Measurements from ENCODE around the gene NTM. TPM values are rescaled to one million over a fixed set of nuclear protein-coding genes. Genes with fewer than 3 reads are reported as not detected.
"Not testable (repeated sequence)": the region's sequence is repeated elsewhere in the genome, so short reads cannot be mapped to it uniquely, and the experiment has no call there.

The NTM gene
- total RNA-seq, 1 donor from 2014 or later: 158 TPM

DNA sequence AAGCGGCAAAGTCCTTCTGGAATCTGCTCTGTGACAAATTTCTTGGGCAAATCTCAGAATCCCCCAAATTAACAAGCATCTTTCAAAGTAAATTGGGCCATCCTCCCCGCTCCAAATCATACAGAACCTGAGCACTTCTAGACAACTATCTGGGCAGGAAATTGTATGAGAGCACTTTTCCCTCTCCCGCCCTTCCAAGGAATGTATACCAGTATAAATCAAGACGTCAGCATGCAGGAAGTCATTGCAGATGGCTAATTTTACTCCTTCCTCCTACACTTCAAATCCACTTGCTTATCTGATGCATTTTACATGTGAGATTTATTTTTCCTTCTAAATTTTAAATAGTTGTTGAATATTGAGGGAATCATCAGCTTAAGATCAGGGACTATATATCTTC, 52.1 kb downstream of the NTM start:
- DNase-seq: no peak

DNA sequence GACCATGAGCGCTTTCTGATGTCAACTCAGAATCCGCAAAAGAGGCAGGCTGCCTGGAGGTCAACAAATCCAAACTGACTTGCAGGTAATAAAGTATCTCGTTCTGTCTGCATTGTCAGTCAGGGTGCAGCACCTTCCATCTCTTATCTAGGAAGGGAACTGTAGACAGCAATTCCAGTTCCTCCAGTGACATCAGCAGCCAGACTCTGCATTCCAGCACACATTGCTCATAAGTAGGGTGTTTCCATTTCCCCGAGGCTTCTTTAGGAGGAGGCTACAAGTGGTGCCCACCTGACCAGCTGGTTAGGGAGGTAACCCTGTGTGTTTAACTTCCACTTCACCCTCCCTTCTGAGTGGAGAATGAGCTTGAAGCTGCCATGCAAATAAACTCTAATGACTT, 53.3 kb downstream of the NTM start:
- DNase-seq: no peak

DNA sequence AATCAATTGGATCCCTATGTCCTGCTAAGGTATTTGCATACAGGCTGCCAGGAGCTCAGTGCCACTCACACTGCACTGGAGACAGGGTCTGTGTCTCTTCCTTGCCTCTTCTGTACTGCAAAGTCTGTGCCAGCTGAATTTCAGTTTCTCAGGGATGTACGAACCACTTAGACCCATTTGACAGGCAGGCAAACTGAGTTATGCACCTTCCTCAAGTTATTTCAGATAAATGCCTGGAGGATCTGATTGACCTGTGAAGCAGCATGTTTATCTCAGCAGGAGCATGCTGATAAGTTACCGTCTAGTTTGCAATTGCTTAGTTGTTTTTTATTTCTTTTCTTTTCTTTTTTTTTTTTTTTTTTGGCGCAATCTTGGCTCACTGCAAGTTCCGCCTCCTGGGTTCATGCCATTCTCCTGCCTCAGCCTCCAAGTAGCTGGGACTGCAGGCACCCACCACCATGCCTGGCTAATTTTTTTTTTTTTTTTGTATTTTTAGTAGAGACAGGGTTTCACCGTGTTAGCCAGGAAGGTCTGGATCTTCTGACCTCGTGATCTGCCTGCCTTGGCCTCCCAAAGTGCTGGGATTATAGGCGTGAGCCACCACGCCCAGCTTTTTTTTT, 54.0 kb downstream of the NTM start:
- not testable (repeated sequence) for DNase-seq

DNA sequence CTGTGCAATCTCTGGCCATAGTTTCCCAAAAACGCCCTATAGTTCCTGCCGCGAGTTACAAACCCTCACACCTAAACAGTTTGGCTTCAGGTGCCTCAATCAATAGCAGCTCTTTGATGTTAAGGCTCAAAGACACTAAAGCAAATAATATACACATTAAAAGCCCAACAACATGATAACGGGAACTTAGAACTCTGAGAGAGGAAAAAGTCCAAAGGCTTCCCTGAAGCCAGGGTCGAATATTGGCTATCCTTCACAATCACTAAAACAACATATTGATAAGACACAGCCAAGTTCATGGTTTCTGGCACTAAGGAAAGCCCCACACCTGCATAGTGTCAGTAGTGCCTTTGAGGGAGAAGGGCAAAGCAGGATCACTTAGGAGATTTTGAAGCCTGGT, 54.9 kb downstream of the NTM start:
- no peak for DNase-seq

DNA sequence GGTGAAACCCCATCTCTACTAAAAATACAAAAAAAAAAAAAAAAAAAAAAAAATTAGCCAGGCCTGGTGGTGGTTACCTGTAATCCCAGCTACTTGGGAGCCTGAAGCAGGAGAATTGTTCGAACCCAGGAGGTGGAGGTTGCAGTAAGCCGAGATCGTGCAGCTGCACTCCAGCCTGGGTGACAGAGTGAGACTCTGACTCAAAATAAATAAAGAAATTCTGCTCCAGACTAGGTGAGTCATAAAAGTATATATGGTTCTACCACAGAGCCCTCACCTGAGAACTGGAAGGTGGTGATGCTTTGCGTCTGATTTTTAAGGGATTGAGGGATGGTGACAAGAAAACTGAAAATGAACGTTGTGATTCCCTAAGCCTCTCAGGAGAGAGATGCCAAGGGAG, 58.4 kb downstream of the NTM start:
- DNase-seq: no peak

DNA sequence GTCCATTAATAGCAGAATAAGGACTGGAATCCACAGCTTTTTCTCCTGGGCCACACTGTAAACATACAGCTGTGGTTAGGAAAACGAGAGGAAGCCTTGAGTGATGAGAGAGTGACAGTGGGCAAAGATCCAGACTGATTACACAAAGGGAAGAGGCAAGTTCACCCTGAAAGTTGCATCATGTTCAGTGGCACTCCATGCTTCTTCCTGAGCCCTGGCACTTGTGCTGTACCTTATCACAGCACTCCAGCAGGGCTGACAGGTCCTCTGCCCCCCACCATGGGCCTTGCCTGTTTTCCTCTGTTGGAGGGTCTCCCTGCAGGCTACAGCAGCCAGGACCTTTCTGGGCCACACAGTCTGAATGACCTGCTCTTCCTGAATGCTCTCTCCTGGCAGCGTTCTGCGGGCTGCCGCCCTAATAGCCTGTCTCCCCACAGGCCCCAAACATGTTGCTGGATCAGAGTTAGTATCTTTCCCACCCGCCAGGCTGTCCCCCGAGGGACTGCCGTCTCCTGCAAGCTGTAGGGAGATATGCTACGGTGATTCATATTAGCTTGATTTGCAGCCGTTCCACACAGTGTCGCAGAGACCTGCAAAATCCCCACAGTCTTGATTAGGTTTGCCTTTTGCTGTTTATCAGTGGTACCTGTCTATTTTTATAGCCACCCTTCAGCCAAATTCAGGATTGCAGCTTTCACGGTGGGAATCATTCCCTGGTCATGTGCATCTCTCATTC, 60.2 kb downstream of the NTM start:
- DNase-seq: no peak

DNA sequence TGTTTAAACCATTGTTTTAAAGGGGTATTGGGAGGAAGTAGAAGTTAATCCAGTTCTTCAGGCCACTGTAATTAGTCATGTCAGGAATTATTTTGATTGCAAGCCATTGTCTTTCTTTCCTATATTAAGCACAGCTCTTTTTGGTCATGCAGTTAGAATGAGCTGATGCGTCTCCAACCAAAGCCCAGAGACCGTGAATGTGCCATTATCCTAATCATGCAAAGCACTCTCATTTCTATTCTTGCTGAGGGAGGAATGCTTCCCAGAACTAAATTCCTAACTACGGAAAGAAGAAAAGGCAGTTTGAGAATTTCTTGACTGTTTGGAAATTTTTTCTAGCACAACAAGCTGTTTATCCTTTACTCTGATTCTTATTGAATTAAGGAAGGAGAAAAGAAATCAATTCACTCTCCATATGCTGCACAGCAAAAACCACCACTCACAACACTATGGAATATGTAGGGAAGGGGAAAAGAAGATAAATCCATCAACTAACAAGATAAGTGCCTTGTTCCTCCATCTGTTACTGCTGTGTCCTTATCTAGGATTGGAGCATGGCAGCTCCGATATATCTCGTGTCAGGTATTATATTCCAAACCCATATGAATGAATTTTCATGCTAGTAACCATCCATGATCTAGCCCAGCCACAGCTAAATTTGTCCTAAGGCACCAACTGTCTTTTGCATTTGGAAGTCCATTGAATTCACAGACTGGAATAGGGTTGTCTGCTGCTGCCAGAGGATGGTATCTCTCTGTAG, 70.8 kb downstream of the NTM start:
- no peak for DNase-seq

DNA sequence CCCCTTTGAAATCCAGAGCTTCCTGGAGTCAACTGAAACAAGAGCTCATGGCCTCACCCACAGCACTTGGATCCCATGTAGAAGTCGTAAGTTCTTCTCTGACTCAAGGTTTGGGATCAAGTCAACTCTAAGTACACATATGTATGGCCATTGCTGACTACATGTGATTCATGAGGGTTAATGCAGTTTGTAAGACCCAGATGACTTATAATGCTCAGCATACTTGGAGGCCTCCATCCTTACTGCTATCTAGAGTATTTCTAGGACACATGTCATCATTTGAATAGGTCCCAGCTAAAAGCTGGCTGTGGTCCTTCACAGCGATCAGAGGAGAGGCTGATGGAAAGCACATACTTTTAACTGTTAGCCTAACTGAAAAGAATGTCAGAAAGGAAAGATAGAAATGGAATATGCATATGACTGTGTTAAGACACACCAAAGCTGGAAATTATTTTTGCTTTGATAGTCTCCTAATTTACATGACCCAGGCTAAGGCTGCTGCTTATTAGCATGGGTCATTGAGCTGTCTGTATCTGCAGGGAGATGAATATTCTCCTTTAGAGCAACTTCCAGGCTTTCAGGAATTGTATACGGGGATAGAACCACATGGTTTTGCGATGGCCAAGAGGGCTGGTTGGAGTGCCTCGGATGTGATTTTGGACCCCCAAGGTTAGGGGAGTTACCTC, 76.3 kb downstream of the NTM start:
- DNase-seq: no peak

DNA sequence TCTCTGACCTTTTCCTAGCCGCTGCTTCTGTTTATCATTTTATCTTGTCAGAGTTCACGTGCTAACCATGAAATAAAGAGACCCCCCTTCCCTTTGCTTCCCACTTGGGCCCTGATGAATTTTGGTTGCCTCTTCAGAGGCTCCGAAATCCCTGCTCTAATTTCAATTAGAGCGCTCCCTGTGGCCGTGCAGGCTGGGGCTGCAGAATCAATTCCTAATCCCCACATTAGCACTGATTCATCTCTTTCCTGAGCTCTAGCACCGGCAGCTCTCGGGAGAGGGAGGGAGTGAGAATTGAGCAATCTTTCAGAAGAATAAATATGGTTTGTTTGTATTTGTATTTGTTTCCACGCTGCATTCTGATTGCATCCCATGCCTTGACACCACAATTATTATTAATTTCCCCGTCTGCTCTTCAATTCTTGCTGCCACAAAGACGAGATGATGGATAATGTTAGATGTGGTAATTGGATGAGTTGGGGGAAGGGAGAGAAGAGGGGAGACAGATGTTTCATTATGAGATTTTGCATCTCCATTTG, 76.9 kb downstream of the NTM start:
- no peak for DNase-seq

DNA sequence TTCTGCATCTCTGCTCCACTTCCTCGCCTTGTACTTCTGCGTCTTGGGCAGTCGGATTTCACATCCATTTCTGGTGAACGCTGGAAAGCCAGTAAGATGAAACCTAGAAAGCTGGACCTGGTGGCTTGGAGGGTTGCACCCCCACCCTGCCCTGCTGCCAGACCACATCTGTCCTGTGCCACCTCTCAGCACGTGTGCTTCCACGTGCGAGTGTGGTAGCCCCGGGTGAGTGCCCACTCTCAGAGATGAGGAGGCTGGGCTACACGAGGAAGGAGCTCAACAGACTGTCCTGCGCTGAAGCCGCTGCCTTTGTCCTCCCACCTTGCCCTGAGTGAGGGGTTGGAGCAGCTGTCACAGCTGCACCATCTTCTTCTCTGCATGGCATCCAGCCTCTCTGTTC, 77.5 kb downstream of the NTM start:
- DNase-seq: no peak

DNA sequence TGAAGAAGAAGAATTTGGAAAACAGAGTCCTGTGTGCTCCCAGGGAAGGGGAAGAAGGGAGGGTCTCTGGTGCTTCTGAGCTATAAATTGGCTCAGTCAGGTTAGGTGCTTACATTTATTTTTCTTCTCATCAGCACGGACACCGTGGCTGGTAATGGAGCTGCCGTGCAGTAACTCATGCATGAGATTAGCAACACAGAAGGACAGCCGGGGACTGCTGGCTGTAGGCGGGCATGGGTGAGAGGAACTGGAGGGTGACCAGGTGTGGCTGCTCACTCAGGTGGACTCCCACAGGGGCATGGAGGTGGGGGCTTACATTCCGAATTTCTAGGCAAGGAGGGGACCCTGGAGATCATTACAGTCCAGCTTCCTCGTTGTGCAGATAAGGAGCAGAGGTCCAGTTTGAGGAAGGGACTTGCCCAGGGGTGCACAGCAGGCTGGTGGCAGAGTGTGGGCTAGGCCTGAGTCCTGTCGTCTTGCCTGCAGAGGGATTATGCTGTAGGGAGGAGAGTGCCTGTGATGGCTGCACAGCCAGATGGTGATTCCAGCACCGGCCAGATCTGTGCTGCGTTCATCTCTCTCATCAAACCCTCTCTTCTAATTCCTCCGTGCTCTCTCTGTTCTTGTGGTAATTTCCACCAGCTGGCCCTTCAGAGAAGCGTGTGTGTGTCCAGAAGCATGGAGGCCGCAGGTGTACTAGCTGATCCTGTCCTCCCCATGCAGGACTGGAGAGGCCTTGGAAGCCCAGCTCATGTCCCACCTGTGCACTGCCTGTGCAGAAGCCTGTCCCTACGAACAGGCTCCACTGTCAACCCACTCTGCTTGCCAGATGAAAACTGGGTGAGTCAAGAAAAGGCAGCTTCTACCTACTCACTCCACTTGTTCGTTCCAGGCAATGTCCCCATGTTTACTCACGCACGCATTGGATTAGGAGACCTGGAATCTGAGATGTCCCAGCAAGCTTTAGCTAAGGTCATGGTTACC, 78.9 kb downstream of the NTM start:
- no peak for DNase-seq

DNA sequence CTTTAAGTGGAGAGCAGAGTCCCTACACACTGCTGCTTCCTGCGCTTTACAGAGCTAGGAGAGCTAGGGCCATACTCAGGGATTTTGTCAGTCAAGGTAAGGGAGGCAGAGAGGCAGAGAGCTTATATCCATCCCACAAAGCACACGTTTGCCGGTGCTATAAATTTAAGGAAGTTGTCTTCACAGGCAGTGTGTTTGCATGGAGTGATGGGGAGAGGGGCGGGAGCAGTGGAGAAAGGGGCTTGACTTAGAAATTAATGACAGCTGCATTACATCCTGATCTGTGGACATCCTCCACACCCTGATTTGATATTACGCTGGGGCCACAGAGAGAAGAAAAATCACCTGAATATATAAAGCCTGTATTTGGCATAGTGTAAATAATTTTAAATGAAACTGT, 84.1 kb downstream of the NTM start:
- DNase-seq: no peak

DNA sequence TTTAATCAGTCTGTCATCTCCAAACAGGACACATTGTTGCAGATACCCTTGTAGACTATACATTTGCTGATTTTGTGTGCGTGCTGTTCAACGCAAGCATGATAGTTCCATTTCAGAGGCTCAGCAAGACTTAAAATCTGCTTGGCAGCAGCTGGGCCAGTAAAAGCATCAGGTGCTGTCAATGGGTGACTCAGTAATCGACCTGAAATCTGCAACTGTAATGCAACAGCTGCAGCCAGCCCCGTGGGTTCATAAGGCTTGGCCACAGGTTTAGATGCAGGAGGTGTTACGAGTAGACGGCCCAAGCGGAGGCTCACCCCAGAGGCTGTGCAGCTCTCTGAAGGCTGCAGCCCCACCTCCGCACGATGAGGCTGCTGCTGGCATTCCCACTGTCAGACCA, 84.6 kb downstream of the NTM start:
- DNase-seq: no peak

DNA sequence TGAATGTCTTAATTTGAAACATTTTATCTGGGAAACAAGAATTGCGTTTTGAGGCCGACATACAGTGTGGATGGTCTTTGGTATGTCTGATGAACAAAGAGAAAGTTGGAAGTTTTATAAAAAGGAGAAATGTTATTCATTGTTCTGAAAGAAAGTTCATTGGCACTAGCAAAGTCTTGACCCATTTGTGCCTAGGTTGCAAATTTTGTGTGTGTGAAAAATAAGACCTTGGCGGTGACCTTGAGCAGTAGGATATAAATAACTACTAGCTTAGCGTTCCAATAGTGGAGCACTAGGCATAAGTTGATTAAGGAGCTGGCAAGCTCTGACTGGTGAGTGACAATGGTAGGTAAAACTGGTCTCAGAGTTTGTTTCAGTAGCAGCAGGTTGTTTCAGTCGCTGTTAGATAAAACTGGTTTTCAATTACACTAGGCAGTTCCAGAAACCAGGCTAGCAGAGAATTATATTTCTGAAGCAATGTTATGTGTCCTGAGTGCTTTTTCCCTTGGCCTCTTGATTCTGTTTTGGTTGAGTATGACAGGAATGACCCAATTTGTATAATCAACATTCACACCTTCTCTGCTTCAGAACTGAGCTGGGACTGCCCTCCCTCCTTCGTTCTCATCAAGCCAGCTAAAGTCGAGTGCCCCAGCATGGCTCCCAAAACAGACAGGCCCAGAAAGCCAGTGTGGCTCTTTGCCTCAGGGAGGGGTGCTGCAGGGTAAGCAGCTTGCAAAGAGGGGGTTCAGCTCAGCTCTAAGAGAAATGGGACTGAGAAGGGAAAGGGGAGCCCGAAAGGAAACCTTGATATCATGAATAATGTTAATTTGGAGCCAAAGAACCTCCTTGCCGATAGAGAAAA, 85.7 kb downstream of the NTM start:
- no peak for DNase-seq

DNA sequence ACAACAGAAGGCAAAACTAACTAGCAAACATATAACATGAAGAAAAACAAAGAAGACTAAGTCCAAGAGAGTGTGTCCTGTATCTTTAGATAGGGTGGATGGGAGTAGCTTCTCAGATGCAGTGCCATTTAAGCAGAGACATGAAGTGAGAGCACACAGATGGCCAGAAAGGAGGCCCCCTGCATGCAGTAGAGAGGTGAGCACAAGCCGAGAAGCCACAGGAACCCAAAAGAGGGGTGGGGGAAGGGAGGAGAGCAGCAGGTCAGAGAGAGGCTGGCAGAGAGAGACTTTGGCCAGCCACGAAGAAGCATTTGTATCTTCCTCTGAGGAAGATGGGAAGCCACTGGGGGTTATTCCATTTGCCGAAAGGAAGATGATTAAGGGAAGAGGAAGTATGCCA, 86.7 kb downstream of the NTM start:
- DNase-seq: no peak

DNA sequence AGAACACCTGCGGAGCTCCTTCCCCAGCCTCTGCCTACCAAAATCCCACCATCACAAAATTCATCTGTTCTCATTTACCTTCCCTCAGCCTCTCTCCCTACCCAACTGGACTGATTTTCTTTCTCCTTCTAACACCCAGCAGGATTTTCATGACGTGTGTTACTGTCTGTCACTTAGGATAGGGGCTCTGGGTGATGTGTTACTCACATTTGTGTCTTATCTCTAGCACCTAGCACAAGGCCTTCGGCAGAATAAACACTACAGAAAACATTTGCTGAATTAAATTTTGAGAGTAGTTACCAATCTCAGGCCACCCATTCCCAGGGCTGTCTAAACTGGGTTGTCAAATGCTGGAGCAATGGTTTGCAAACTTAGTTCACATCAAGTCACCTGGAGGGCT, 88.0 kb downstream of the NTM start:
- DNase-seq: no peak

DNA sequence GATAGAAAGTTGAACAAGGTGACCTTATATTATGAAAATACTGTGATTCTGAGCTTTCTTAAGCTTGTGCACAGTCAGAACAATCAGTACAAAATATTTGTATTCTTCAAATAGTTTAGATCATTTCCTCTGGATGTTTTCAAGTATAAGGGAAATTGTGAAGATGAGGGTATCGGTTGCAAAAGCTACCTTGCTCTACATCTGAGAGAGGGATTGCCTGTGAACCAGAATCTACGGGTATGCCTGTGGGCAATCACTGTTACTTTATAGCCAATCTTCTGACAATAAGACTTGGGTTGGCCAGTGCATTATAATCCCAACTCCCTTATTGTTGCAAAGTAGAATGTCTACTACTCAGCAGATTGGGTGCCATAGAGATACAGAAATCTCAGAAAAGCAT, 90.5 kb downstream of the NTM start:
- DNase-seq: no peak

DNA sequence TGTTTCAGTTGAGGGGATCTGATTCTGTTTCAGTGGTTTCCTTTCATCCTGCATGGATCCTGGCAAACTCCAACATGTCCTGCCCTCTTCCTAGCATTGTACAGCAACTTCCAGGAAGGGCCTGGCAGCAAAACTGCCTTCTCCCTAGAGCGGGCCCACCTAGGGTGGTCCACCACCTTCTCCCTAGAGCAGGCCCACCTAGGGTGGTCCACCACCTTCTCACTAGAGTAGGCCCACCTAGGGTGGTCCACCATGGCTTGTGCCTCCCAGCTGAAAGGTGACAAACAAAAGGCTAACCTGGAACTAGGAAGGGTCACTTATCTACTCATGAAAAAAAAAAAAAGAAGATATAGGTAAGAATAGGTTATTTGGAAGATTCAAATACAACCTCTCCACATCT, 92.2 kb downstream of the NTM start:
- DNase-seq: no peak

DNA sequence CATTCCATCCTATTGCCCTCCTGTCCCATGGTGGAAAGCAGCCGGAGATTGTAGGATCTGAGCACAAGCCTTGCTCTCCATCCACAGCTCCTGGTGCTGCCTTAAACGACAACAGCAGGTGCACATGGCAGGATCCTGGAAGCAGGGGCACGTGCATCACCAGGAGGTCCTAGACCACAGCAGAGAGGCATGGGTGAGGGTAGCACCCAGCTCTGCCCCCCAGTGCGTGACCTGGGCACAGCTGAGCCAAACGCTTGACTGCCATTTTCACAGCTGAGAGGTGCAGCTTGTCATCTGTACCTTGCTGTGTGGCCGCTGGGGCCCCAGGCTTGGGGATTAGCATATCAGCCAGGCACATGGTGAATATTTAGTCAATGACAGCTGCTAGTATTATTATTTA, 92.7 kb downstream of the NTM start:
- DNase-seq: no peak

DNA sequence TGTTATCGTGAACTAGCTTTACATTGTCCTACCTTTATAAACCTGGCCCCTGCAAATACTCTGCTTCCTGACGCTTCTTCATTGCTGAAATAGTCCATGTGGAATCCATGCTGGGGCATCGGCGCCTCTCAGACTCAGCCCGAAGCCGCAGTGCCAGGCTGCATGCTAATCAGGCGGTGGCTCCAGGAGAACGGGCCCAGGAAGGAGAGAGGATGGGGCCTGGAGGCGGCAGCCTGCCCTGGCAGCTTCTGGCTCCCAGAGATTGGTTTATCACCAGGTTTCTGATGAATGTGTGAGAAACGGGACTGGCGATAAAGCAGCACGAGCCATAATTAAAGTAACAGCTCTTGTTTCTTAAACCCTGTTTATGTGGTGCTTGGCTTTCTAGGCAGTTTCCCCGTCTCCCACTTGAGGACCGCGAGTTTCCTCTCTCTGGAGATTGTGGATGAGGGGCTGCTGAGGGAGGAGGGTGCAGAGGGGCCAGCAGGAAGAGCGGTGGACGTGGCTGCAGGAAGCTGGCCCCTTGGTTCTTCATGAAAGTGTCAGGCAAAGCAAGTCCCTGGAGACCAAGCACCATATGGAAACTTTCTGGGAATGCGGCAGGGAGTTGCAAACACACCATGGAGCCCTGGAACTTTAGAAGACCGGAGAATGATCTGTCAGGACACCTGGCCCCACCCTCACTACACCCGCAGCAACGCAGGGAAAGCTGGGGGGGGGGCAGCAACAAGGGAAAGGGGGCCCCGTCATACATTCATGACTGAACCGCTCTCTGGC, 93.4 kb downstream of the NTM start:
- no peak for DNase-seq

Data from occipital lobe (tissue), 2 donors.